Panc1 (cell line): ENCODE data around the gene BEGAIN. TPM values are rescaled to one million over a fixed set of nuclear protein-coding genes. Genes with fewer than 3 reads are reported as not detected.

Source experiments
- ATAC-seq: fragments of 200-7000 bp; cut with Tn5 transposase; 2 replicates; pipeline ENCODE4 v1.9.1; 2020; ENCODE audit warnings: mild to moderate bottlenecking, moderate library complexity
- BruUV-seq: library from RNA; stranded (reverse); fragments of 400-500 nt; replicated peaks from 2 replicates; lab custom pipeline; 2021; lab: Mats Ljungman, UMichigan
- CTCF ChIA-PET: fragments of 300-600 bp; sonication (Branson Sonifier 250); formaldehyde crosslinking; loops from one replicate; lab custom pipeline; 2022; ENCODE audit warnings: antibody characterized with exemption; lab: Charles Lee
- POLR2A ChIA-PET: fragments of 300-600 bp; sonication (Branson Sonifier 250); formaldehyde crosslinking; loops from one replicate; lab custom pipeline; 2022; ENCODE audit warnings: antibody characterized with exemption; lab: Charles Lee
- DNase-seq: peaks from one replicate; pipeline ENCODE4 v3.0.0-alpha.2; 2010; ENCODE audit warnings: low read depth, low spot score
- H3K27ac ChIP-seq: 2 replicates; pipeline ENCODE4 v1.5.1; 2011; ENCODE audit warnings: mild to moderate bottlenecking, low read length, inconsistent platforms
- H3K27me3 ChIP-seq: fragments of 200-500 bp; sonication (Bioruptor generic); 2 replicates; pipeline ENCODE4 v1.6.0; 2014; ENCODE audit warnings: low read length, inconsistent platforms; ENCODE audit not compliant: control insufficient read depth, insufficient read depth
- H3K36me3 ChIP-seq: fragments of 200-500 bp; sonication (Bioruptor generic); 2 replicates; pipeline ENCODE4 v1.5.1; 2014; ENCODE audit warnings: inconsistent platforms, mild to moderate bottlenecking, low read length, moderate library complexity; ENCODE audit not compliant: control insufficient read depth, insufficient read depth
- H3K4me1 ChIP-seq: 2 replicates; pipeline ENCODE4 v1.5.1; 2011; ENCODE audit warnings: inconsistent platforms, mild to moderate bottlenecking, low read length, moderate library complexity; ENCODE audit not compliant: control insufficient read depth, insufficient read depth
- H3K4me3 ChIP-seq, 2 experiments: 2 replicates each; pipeline ENCODE4 v1.5.1; 2011 to 2012; ENCODE audit warnings: low read depth in 2 of 2, low read length in 2 of 2, mild to moderate bottlenecking in 2 of 2, inconsistent platforms in 1 of 2, moderate library complexity in 1 of 2
- H3K9me3 ChIP-seq: fragments of 200-500 bp; sonication (Bioruptor generic); 2 replicates; pipeline ENCODE4 v1.5.1; 2014; ENCODE audit warnings: low read depth, mild to moderate bottlenecking, inconsistent platforms, low read length, moderate library complexity; ENCODE audit not compliant: control insufficient read depth, insufficient read depth
- CTCF ChIP-seq: fragments of 450-650 bp; IDR thresholded peaks from 2 replicates; pipeline ENCODE4 v1.5.1; 2017; ENCODE audit warnings: mild to moderate bottlenecking
- POLR2AphosphoS5 ChIP-seq: IDR thresholded peaks from 2 replicates; pipeline ENCODE4 v1.6.1; 2012; ENCODE audit warnings: mild to moderate bottlenecking, low read depth, low read length, moderate library complexity
- SIN3A ChIP-seq: IDR thresholded peaks from 2 replicates; pipeline ENCODE4 v1.6.1; 2012; ENCODE audit warnings: low read depth, mild to moderate bottlenecking, low read length, moderate library complexity, borderline replicate concordance; ENCODE audit not compliant: insufficient read depth
- TCF7L2 ChIP-seq: IDR thresholded peaks from 2 replicates; pipeline ENCODE4 v1.6.1; 2011; ENCODE audit warnings: mild to moderate bottlenecking, low read depth, low read length, inconsistent platforms
- in situ Hi-C: cut with HindIII; loops from 2 replicates; pipeline ENCODE4 v1.10.0; 2016; ENCODE audit warnings: low sequenced_read_pairs, low pct_unique_long_range_greater_than_20kb
- intact Hi-C: fragments of 100-400 bp; cut with micrococcal nuclease; formaldehyde crosslinking; loops from one replicate; pipeline ENCODE4 v1.10.0; 2022; ENCODE audit not compliant: unreplicated experiment
- total RNA-seq: library from RNA; stranded (reverse); gene quantifications from one replicate; pipeline ENCODE4 v1.2.1, GENCODE V29; 2021; ENCODE audit not compliant: unreplicated experiment
- TF ChIP-seq, protein P1 (sequence below), 2 experiments: IDR thresholded peaks; 2 replicates each; pipeline ENCODE4 v1.6.1; 2011 to 2012; ENCODE audit warnings: low read depth in 2 of 2, control low read depth in 1 of 2, low read length in 1 of 2, mild to moderate bottlenecking in 1 of 2, moderate library complexity in 1 of 2; ENCODE audit not compliant: insufficient read depth in 1 of 2

BEGAIN gene
- total RNA-seq, 1 experiment from 2014 or later, result 26.5 TPM

- Histone ChIP-seq H3K27ac (no peak overlapping the region), H3K27me3 (no peaks in the 10 kb centered on the region), H3K9me3 (no peaks in the 10 kb centered on the region), H3K36me3 (no peaks in the 10 kb centered on the region), H3K4me1 (peaks cover 10% of the 10 kb centered on the region), H3K4me3 (no peak overlapping the region)
- TF ChIP-seq POLR2AphosphoS5, result no peak
- no peak for TF ChIP-seq TCF7L2
- TF ChIP-seq SIN3A, result no peak
- TF ChIP-seq CTCF, result no peak; the same call in 1 of the 2 replicates
- TF ChIP-seq, protein P1, sequence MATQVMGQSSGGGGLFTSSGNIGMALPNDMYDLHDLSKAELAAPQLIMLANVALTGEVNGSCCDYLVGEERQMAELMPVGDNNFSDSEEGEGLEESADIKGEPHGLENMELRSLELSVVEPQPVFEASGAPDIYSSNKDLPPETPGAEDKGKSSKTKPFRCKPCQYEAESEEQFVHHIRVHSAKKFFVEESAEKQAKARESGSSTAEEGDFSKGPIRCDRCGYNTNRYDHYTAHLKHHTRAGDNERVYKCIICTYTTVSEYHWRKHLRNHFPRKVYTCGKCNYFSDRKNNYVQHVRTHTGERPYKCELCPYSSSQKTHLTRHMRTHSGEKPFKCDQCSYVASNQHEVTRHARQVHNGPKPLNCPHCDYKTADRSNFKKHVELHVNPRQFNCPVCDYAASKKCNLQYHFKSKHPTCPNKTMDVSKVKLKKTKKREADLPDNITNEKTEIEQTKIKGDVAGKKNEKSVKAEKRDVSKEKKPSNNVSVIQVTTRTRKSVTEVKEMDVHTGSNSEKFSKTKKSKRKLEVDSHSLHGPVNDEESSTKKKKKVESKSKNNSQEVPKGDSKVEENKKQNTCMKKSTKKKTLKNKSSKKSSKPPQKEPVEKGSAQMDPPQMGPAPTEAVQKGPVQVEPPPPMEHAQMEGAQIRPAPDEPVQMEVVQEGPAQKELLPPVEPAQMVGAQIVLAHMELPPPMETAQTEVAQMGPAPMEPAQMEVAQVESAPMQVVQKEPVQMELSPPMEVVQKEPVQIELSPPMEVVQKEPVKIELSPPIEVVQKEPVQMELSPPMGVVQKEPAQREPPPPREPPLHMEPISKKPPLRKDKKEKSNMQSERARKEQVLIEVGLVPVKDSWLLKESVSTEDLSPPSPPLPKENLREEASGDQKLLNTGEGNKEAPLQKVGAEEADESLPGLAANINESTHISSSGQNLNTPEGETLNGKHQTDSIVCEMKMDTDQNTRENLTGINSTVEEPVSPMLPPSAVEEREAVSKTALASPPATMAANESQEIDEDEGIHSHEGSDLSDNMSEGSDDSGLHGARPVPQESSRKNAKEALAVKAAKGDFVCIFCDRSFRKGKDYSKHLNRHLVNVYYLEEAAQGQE (IDR thresholded peaks at IDR 0.05; ENCODE audit: insufficient read depth in 1 of 2, low read depth in 2 of 2, low read length in 1 of 2), result no peak
- BruUV-seq, result no TSS peak
- ATAC-seq (peak; percentile 62), DNase-seq (no peak)
- in situ Hi-C loops, result no loop called here
- intact Hi-C loops, result loop anchor here (10.0 kb wide), 1 partner anchor 156 kb away; no protein-coding TSS in a partner anchor
- ChIA-PET POLR2A (no interaction called here), CTCF (no interaction called here)
These were observed 46.9 kb downstream of the BEGAIN start for GRCh38 chr14:100540141-100540925.

DNA sequence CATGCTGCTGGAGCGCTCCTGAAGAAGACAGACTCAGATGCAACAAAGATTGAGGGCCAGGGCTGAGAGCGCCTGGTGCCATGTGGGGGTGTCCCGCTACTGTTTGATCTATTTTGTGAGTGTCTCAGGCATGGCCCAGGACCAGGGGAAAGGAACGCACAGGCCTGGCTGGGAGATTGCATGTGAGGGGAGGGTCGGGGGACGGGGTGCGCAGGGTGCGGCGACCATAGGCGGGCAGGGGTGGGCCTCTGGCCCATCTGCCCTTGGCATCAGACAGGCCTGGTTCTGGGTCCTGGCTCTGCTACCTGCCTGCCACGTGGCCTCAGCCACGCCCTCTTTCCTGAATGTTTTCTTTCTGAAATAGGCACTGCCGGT is 47.5 kb downstream of the BEGAIN start:
- no peak overlapping the region for H3K4me3 ChIP-seq
- H3K9me3 ChIP-seq, result no peaks in the 10 kb centered on the region
- intact Hi-C loops (loop anchor here (10.0 kb wide), 1 partner anchor 155 kb away; no protein-coding TSS in a partner anchor), in situ Hi-C loops (no loop called here)
- H3K4me1 ChIP-seq, result peaks cover 15% of the 10 kb centered on the region
- TF ChIP-seq SIN3A (no peak), TCF7L2 (no peak), CTCF (no peak), POLR2AphosphoS5 (no peak)
- TF ChIP-seq, protein P1 (IDR thresholded peaks at IDR 0.05; ENCODE audit: insufficient read depth in 1 of 2, low read depth in 2 of 2, low read length in 1 of 2), result no peak
- no peak overlapping the region for H3K27ac ChIP-seq
- POLR2A ChIA-PET, result no interaction called here
- CTCF ChIA-PET, result no interaction called here
- ATAC-seq (no peak), DNase-seq (no peak)
- no TSS peak for BruUV-seq
- H3K27me3 ChIP-seq, result no peaks in the 10 kb centered on the region
- no peaks in the 10 kb centered on the region for H3K36me3 ChIP-seq
